HG02610 (cell line): ENCODE data around the gene KLHDC7B.
"Not testable (repeated sequence)": the region's sequence is repeated elsewhere in the genome, so short reads cannot be mapped to it uniquely, and the experiment has no call there.

Source experiments
- ATAC-seq: cut with Tn5 transposase; IDR thresholded peaks from one replicate; pipeline ENCODE4 v1.9.1; 2021; ENCODE audit warnings: mild to moderate bottlenecking, moderate library complexity; ENCODE audit not compliant: unreplicated experiment

KLHDC7B gene

DNA sequence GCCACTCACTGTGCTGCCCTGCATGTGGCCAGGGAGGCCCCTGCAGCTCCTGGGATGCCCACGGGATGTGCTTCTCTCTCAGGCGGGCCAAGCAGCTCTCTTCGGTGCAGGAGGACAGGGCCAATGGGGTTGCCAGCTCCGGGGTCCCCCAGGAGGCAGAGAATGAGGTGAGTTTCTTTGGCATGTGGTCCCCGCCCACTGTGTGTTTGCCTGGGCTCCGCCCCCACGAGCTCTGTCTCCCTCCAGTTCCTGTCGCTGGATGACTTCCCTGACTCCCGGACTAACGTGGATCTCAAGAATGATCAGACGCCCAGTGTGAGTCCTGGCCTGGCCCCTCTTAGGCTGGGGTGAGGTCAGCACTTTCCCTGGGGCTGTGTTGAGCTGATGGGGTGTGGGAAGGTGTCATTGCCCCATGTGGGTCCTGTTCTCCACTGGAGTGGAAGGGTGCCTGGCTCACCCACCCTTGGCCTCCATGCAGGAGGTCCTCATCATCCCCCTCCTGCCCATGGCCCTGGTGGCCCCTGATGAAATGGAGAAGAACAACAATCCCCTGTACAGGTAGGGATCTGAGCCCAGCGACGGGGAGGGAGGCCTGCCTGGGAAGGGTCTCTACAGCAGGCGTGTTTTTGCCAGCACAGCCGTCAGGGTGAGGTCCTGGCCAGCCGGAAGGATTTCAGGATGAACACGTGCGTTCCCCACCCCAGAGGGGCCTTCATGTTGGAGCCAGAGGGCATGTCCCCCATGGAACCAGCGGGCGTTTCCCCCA is 28.0 kb upstream of the KLHDC7B start:
- no peak for ATAC-seq

DNA sequence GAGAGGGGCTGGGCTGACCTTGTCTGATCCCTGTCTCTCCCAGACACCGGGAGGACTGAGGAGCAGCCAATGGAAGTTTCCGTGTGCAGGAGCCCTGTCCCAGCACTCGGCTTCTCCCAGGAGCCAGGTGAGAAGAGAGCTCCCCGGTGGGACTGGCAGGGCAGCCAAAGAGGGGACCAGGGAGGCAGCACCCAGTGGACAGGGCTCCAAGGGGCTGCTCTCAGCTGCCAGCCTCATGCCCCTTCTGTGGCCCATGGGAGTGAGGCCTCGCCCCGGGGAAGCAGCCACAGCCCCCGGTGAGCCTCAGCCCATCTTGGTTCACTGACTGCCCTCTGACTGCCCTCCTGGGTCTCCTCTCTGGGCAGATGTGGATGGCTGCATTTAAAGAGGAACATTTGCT is 27.1 kb upstream of the KLHDC7B start:
- ATAC-seq: no peak

DNA sequence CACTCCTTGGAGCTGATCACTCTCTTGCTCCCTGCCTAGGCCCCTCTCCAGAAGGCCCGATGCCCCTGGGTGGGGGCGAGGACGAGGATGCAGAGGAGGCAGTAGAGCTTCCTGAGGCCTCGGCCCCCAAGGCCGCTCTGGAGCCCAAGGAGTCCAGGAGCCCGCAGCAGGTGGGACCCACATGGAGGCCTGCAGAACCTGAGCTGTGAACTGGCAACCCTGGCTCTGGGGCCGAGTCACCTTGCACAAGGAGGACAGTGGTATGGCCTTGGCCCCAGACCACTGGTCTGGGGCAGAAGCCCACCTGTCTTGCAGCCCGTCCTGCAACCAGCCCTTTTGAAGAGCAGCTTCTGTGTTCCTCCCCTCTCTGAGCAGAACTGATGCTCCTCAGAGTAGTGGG is 26.5 kb upstream of the KLHDC7B start:
- no peak for ATAC-seq

DNA sequence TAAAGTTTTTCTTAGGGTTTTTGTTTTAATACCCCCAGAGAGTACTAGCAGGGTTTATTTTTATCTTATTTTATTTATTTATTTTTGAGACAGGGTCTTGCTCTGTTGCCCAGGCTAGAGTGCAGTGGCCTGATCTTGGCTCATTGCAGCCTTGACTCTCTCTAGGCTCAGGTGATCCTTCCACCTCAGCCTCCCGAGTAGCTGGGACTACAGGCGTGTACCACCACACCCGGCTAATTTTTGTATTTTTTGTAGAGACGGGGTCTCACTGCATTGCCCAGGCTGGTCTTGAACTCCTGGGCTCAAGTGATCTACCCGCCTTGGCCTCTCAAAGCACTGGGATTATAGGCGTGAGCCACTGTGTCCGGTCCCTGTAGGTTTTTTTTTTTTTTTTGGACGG is 25.5 kb upstream of the KLHDC7B start:
- ATAC-seq: not testable (repeated sequence)

DNA sequence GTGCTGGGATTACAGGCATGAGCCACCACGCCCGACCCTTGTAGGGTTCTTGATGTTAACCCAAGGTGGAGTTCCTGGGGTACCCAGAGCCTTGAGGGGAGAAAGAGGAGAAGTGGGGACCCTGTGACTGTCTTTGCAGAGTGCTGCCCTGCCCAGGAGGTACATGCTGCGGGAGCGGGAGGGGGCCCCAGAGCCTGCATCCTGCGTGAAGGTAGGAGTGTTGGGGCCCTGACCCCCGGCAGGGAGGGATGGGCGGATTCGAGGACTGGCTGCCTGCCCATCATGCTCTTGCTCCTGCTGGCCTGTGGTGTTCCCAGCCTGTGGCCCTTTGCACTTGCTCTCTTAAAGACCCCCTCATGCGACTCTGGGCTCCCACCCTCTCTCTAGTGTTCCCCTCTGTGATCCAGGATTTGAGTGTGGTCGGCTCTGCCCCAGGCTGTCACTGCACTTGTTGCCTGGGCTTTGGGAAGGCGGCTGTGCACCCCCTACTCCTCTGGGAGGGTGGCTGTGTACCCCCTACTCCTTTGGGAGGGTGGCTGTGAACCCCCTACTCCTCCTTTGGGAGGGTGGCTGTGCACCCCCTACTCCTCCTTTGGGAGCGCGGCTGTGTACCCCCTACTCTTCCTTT is 24.8 kb upstream of the KLHDC7B start:
- ATAC-seq: no peak

DNA sequence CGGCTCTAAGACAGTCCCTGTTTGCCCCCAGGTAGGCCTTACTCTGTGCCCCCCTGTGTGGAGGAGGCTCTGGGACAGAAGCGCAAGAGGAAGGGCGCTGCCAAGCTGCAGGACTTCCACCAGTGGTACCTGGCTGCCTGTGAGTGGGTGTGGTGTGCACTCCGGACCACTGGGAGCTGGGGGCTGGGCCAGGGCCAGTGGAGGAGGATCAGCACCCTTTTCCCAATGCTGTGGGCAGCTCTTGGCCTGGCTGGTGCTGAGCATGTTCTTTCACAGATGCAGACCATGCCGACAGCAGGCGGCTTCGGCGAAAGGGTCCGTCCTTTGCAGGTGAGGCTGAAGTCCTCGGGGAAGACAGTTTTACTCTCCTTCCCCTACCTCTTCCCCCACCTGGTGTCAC is 24.0 kb upstream of the KLHDC7B start:
- no peak for ATAC-seq

DNA sequence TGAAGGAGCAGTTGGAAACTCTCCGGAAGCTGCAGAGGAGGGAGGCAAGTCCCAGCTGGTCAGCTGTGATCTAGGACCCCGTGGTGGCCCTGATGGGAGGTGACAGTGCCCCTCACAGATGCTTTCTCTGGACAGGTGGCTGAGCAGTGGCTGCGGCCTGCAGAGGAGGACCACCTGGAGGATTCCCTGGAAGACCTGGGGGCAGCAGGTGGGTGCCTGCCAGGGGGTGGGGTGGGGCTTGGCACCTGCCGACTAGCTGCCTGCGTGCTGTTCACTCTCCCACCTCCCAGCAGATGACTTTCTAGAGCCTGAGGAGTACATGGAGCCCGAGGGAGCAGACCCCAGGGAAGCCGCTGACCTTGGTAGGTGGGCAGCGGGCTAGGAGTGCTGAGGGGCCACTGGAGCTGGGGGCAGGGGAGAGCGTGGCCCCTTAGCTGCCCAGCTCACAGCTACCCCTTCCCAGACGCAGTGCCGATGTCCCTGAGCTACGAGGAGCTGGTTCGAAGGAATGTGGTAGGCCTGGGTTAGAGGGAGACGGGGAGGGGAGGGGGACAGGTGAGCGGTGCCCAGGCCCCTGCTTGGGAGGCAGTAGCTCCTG is 23.4 kb upstream of the KLHDC7B start:
- ATAC-seq: no peak

DNA sequence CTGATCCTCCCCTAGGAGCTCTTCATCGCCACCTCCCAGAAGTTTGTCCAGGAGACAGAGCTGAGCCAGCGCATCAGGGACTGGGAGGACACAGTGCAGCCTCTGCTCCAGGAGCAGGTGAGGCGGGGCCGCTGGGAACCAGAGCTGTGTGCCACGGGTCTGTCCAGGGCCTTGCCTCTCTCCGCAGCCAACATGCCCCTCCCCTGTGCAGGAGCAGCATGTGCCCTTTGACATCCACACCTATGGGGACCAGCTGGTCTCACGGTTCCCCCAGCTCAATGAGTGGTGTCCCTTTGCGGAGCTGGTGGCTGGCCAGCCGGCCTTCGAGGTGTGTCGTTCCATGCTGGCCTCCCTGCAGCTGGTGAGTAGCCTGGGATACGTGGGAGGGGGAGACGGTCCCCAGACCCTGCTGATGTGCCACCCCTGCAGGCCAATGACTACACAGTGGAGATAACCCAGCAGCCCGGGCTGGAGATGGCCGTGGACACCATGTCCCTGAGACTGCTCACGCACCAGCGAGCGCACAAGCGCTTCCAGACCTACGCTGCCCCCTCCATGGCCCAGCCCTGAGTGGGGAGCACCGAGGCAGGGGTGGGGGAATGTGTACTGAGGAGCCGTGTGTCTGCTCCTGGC is 22.8 kb upstream of the KLHDC7B start:
- no peak for ATAC-seq

DNA sequence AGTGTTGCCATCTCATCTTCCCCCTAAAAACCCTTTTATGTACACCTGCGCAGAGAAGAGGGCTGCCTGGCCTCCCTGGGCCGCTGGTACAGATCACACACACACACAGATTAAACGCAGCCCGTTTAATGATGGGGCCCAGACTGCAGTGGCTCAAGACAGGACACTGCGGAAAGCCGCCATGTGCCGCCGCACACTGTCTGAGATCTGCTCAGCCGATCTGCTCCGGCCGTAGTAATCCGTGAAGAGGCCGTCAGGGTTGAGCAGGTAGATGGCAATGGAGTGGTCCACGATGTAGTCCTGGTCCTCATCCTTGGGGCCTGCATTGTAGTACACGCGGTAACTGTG is 22.3 kb upstream of the KLHDC7B start:
- ATAC-seq: no peak

DNA sequence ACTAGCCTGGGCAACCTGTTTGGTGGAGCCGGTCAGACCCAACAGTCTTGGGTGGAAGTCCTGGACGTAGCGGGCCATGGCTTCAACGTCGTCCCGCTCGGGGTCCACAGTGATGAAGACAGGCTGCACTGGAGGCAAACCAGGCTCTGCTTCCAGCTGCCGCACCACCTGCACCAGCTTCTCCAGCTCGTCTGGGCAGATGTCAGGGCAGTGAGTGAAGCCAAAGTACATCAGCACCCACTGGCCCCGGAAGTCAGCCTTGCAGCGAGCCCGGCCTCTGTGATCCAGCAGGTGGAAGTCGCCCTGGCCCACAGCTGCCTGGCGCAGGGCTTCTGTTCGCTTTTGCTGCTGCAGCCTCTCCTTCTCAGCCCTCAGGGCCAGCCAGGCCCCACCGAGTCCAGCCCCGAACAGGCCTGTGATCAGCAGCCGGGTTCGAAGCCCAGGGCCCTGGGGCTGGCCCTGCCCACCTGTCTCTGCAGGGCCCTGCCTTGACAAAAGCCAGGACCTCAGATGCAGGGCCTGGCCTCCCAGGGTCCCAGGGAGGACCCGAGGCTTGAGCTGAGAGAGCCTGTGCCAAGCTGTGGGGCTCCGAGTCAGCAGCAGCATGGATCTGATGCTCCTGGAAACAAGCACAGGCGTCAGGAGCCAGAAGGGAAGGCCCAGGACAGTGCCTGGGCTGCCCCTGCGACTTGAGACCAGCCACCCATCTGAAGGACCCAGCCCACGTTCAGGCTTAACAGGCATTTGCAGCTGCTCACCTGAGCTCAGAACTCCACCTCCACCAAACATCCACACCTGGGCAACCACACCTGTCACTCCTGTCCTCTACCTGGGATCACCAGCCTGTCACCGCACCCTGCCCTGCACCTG is 21.7 kb upstream of the KLHDC7B start:
- no peak for ATAC-seq

DNA sequence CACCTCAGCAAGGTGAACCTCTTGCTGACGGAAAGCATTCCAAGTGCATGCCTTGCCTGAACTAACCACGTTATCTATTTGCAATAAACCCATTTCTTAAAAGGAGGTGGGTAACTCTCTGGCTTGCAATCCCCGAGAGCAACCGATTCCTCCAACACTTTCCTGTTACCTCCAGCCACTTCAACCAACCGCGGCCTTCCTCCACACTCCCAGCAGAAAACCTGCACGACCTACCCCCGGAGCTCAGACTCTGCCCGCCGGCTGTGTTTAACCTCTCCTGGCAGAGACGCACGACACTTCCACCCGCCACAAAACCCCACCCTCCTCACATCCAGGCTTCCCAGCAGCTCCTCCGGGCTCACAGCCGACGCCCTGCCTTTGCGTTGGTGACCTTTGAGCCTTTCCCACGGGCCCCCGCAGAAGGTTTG is 21.0 kb upstream of the KLHDC7B start:
- no peak for ATAC-seq

DNA sequence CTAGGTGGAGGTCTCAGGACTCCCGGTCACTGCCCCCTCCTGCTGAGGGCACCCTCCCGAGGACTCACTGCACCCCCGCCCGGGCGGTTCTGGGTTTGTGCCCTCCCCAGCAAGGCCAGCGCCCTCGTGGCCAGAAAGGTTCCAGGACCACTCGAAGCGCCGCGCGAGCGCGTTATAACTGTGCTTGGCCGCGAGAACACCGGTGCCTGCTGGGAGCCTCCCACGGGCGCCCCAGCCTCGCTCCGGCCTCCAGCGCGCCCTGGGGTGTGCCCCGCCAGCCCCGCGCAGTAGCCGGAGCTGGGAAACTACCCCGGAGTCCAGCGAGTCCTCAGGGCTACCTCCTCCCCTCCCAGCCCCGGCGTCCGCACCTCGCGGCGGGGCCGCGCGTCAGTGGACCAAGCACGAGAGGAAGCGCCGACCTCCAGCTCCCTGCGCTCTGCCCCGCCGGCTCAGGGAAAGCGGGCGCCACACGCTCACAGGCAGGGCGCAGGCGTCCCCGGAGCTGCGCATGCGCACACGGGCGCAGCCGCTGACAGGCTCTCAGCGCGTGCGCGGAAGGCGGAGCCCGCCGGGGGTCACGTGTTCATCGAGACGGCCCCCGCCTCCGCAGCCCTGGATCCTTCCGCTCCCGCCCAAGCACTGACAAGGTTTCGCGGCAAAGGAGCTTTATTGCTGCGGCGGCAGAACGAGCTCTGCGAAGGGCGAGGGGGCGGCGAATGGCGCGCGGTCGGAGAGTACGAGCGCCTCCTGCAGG is 20.4 kb upstream of the KLHDC7B start, which contains the start of gene SCO2:
SCO2 (minus strand) TSS at position 495 of the 754 bp plus-strand sequence. CDS start 1,187 bp downstream, outside the sequence.
- peak; percentile 41 for ATAC-seq

DNA sequence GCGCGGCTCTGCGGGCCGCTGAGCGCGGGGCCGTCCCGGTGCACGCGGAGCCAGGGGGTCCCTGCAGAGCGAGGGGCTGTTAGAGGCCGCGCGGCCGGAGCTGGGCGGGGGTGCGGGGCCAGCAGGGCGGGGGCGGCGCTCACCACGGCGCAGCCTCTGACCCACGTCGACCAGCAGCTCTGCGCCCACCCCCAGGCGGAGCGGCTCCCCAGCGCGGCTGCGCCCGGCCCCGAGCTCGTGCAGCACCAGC is 19.9 kb upstream of the KLHDC7B start:
- peak; percentile 14 for ATAC-seq

DNA sequence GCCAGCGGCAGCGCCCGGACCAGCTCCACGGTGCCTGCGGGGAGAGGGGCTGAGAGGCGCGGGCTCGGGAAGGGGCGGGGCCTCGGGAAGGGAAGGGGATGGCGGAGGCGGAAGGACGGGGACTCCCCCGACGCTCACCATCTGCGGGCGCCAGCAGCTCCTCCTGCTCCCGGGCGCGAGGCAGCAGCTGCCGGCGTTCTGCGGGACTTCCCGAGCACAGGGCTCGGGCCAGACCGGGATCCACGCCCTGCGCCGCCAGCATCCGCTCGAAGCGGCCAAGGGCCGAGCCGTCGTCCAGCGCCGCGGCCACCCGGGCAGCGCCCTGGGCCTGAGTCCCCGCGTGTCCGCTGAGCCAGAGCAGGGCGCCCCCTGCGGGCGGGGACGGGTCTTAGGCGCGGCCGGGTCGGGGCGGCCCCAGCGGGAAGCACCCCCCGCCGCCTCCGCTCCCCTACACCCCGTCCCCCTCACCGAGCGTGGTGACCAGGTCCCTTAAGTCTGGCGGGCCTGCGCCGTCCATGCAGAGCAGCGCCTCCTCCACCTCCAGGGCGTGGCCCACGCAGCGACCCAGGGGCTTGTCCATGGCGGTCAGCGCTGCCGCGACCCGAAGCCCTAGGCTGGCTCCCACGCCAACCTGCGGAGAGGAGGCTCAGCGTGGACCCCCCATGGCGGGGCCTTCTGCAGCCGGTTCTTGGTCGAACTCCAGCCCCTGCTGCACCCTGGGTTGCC is 19.4 kb upstream of the KLHDC7B start:
- ATAC-seq: peak; percentile 27

DNA sequence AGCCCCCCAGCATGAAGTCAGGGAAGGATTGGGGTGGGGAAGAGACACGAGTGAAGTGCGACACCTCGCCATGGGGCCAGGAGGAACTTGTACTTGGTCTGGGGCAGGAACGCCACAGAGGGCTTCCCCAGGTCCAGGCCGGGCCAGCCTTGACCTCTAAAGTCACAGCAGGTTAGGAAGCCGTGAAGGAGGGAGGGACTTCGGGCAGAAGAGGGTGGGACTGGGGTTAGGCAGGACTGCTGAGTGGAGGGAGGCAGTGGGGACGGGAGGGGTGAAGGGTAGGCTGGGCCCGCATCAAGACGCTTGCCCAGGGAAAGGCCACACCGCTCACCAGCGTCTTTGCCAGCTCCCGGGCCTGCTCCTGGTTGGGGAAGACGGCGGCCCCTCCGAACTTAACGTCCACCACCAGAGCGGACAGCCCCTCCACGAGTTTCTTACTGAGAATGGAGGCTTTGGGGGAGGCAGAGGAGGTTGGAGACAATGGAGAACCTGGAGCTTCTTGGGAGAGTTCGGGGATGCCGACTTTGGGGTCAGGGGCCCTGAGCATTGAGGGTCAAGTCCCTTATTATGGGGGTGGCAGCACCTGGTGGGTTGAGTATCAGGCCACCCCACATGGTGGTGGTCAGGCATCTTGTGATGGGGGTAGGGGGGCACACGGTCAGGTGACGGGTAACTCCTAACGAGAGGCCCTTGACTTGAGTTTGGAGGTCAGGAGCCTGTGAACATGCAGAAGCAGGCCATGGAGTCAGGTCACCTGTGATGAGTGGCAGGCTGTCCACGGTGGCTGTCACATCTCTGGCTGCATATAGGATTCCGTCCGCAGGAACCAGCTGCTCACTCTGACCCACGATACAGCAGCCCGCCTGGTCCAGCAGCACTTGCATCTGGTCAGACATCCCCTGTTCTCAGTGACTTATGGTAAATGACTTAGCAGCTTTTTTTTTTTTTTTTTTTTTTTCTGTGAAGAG is 18.6 kb upstream of the KLHDC7B start:
- ATAC-seq: no peak

DNA sequence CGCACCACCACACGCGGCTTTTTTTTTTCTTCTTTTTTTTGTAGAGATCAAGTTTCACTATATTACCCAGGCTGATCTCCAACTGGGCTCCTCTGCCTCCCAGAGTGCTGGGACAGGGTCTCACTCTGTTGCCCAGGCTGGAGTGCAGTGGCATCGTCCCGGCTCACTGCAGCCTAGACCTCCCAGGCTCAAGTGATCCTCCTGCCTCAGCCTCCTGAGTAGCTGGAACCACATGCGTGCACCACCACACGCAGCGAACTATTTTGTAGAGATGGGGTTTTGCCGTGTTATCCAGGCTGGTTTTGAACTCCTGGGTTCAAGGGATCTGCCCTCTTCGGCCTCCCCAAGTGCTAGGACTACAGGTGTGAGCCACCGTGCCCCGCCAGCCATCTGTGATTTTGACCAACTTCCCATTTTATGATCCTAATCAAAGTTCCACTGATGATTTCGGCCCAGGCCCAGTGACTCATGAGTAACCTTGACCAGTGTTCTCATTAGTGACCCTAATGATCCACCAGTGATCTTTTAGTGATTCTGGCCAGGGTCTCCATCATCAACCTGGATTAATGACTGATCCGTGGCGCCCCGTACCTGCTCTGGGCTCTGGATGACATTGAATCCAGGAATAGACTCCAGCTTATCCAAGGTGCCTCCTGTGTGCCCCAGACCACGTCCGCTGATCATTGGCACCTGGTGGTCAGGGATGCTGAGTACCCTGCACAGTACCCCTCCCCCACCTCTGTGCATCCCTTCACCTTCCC is 17.6 kb upstream of the KLHDC7B start:
- ATAC-seq: no peak

DNA sequence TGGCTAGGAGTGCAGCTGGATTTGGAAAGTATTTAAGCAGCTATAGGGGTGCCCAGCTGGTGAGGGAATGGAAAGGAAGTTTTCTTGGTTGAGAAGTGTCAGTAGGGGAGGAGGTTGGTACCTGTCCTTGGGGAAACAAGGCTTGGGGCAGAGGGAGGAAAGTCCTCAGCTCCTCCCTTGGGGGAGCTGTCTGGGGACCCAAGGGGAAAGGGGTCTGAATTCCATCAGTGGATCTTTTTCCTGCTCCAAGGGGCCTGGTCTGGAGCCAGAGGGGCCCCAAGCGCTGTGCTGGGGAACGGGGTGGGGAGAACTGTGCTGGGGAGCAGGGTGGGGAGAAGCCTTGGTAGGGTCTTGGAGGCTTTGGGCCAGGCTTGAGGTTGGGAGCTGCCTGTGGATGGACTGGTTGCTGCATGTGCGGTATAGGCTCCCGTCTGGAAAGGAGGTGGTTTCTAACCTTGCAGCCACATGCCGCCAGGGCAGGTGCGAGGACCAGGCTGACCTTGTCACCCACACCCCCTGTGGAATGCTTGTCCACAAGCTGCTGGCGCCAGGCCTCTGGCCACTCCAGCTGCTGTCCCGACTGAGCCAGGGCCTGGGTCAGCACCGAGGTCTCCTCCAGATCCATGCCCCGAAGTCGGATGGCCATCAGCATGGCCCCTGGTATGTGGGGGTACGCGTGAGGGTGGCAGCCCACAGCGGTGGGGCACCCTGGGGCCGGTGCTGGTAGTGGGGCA is 16.9 kb upstream of the KLHDC7B start:
- ATAC-seq: no peak
